ENCODE data around the gene HOXA6. TPM values are rescaled to one million over a fixed set of nuclear protein-coding genes. Genes with fewer than 3 reads are reported as not detected.
A peak's percentile ranks its signal among the peaks of the same experiment; 100 is the strongest.

Gene HOXA6
- total RNA-seq, 1 experiment from 2014 or later, result 12.4 TPM

DNA sequence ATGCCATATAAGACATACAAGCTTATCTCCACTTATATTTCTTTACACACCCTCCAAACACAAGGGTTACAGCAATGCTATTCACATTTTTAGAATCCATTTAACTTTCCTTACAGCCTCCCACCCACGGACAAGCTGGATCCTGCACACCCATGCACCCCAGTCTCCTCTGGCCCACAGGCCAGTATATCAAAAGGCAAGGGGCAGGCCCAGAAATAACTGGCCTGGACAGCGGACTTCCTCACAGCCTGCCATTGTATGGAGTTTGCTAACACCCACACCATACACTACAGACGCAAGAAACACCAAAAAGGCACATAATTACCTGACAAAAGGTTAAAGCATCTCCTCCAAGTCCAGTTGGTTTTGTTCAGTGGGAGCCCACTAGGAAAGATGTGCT lies 29.0 kb downstream of the HOXA6 start:
- peaks cover 62% of the 10 kb centered on the region for H3K4me1 Mint-ChIP-seq (ENCODE audit: low read depth, unreplicated experiment)
- no TSS peak for BruUV-seq (replicated peaks)
- intact Hi-C loops (cut with micrococcal nuclease; ENCODE audit: unreplicated experiment), result no loop called here
- peaks cover 62% of the 10 kb centered on the region for H3K36me3 Mint-ChIP-seq (ENCODE audit: insufficient read depth, unreplicated experiment)
- CTCF ChIA-PET, result interaction anchor here (0.6 to 2.0 kb wide), 2 partner anchors 20 to 151 kb away, joined by 8 to 9 read pairs; no protein-coding TSS in a partner anchor
- H3K27me3 Mint-ChIP-seq (ENCODE audit: unreplicated experiment), result no peaks in the 10 kb centered on the region
- H3K27ac Mint-ChIP-seq (ENCODE audit: unreplicated experiment), result no peak overlapping the region
- DNase-seq, result no peak
- TF ChIP-seq, protein P1, sequence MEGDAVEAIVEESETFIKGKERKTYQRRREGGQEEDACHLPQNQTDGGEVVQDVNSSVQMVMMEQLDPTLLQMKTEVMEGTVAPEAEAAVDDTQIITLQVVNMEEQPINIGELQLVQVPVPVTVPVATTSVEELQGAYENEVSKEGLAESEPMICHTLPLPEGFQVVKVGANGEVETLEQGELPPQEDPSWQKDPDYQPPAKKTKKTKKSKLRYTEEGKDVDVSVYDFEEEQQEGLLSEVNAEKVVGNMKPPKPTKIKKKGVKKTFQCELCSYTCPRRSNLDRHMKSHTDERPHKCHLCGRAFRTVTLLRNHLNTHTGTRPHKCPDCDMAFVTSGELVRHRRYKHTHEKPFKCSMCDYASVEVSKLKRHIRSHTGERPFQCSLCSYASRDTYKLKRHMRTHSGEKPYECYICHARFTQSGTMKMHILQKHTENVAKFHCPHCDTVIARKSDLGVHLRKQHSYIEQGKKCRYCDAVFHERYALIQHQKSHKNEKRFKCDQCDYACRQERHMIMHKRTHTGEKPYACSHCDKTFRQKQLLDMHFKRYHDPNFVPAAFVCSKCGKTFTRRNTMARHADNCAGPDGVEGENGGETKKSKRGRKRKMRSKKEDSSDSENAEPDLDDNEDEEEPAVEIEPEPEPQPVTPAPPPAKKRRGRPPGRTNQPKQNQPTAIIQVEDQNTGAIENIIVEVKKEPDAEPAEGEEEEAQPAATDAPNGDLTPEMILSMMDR (IDR thresholded peaks at IDR 0.05; ENCODE audit: unreplicated experiment), result no peak
- H3K4me3 Mint-ChIP-seq (ENCODE audit: low read depth, unreplicated experiment), result no peak overlapping the region
- no peaks in the 10 kb centered on the region for H3K9me3 Mint-ChIP-seq (ENCODE audit: low read depth, unreplicated experiment)

DNA sequence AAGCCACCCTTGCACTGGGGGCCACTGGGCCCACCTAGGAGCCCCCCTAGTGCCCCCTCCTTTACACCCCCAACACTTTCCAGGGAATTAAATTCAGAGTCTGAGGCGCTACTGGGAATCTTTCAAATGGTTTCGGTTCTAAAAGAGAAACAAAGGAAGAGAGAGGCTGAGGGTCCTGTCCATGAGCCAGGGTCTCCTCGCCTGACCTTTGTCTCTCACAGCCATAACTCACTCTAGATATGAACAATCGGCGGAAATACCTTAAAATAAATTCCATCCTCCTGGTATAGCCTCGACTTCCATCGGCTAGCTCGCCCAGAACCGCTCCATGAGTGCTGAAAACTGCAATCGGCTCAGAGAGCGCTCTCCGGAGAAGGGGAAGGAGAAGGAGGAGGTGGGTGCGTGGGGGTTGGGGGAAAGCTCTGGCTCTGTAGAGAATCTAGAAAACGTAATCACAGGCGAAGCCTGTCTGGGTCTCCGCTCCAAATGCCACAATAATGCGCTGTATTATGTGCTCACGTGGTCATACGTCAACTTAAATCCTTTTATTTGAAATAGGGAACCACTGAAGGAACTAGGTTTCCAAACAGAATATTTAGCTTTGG lies 29.6 kb downstream of the HOXA6 start:
- Mint-ChIP-seq H3K27ac (ENCODE audit: unreplicated experiment) (no peak overlapping the region), H3K4me1 (ENCODE audit: low read depth, unreplicated experiment) (peaks cover 58% of the 10 kb centered on the region), H3K36me3 (ENCODE audit: insufficient read depth, unreplicated experiment) (peaks cover 65% of the 10 kb centered on the region), H3K4me3 (ENCODE audit: low read depth, unreplicated experiment) (no peak overlapping the region), H3K27me3 (ENCODE audit: unreplicated experiment) (no peaks in the 10 kb centered on the region), H3K9me3 (ENCODE audit: low read depth, unreplicated experiment) (no peaks in the 10 kb centered on the region)
- DNase-seq, result no peak
- BruUV-seq (replicated peaks), result no TSS peak
- intact Hi-C loops (cut with micrococcal nuclease; ENCODE audit: unreplicated experiment), result no loop called here
- TF ChIP-seq, protein P1 (IDR thresholded peaks at IDR 0.05; ENCODE audit: unreplicated experiment), result no peak
- CTCF ChIA-PET, result interaction anchor here (0.6 to 2.0 kb wide), 2 partner anchors 19 to 151 kb away, joined by 8 to 9 read pairs; no protein-coding TSS in a partner anchor

DNA sequence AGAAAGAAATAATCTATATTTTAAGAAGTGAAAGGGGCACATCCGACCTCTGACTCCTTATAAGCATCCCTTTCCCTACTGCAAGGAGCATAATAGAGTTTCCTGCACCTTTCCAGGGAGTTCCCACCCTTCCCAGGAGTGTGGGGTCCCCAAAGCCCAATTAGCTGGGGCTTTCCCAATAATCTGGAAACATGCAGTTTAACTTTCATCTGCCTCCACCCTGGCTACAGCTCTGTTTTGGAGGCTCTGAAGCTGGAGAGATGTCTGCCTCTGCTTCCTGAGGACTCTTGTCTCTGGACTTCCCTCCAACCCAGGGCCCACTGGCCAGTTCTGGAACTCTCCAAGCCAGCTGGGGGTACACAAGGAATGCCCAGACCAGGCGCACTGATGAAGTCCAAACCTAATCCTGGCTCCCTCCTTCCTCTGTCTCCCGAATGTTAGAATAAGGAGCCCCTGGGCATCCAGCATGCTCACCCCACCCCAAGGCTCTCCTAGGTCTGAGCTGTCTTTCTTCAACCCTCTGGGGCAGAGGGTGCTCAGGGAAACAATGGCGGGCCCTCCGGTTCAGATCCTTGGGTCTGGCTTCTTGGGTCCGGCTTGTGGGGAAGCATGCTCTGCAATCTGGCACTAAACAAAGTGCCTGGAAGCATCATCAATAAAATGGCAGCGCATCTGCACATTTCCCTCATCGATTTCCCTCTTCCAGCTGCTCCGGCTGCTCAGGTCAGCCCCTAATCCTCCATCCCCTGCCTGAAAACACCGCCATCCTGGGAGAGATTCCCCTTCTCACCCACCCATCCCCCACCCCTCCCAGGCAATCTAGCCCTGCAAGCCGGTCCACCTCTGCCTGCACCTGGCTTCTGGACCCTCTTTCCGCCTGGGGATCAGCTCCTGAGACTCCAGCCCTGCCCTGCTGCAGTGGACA lies 30.4 kb downstream of the HOXA6 start:
- TF ChIP-seq, protein P1 (IDR thresholded peaks at IDR 0.05; ENCODE audit: unreplicated experiment), result no peak
- H3K9me3 Mint-ChIP-seq (ENCODE audit: low read depth, unreplicated experiment), result no peaks in the 10 kb centered on the region
- CTCF ChIA-PET, result interaction anchor here (0.6 to 2.0 kb wide), 2 partner anchors 18 to 740 kb away, joined by 3 to 9 read pairs; no protein-coding TSS in a partner anchor
- H3K36me3 Mint-ChIP-seq (ENCODE audit: insufficient read depth, unreplicated experiment), result peaks cover 59% of the 10 kb centered on the region
- H3K27ac Mint-ChIP-seq (ENCODE audit: unreplicated experiment), result no peak overlapping the region
- BruUV-seq (replicated peaks), result no TSS peak
- no peaks in the 10 kb centered on the region for H3K27me3 Mint-ChIP-seq (ENCODE audit: unreplicated experiment)
- H3K4me1 Mint-ChIP-seq (ENCODE audit: low read depth, unreplicated experiment), result peaks cover 60% of the 10 kb centered on the region
- H3K4me3 Mint-ChIP-seq (ENCODE audit: low read depth, unreplicated experiment), result no peak overlapping the region
- DNase-seq, result no peak
- intact Hi-C loops (cut with micrococcal nuclease; ENCODE audit: unreplicated experiment), result no loop called here

DNA sequence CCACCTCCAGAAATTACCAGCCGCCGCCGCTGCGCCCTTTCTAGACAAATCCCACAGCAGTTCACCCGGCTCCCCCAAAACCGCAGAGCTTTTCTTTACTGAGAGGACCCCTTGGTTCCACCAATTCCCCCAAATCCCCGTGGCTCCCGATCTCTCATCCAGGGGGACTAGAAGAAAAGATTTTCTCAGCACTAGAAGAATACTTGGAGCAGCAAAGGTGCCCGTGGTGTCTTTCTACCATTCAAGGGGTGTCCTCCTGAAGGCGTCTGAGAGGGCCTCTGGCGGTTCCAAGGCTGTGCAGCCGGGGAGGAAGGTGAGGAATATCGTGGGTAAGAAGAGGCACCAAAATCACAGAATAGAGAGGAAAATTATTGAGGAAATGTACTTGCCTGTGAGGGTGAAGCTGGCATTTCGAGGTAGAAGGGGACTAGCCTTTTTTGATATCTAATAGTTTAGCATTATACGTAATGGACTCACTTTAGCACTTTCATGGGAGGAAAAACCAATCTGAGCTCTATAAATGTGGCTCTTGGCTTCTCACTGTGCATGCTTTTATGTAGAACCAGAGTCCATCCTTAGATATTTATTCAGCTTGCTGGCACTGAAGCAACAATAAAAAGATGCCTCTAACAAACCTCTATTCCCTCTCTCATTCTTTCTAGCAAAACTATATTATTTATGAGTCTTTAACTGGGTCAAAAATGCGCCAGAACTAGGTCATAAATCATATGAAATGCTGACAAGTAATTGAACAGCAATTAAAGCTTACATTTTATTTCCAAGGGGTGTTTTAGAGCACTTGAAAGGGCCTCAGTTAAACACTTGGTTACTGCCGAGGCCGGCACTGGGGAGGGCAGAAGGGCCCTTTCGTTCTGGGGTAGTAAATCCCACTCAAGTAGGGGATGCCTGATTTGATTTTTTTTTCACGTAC lies 31.3 kb downstream of the HOXA6 start:
- no peaks in the 10 kb centered on the region for H3K27me3 Mint-ChIP-seq (ENCODE audit: unreplicated experiment)
- no peak for DNase-seq
- intact Hi-C loops (cut with micrococcal nuclease; ENCODE audit: unreplicated experiment), result no loop called here
- TF ChIP-seq, protein P1 (IDR thresholded peaks at IDR 0.05; ENCODE audit: unreplicated experiment), result no peak
- H3K36me3 Mint-ChIP-seq (ENCODE audit: insufficient read depth, unreplicated experiment), result peaks cover 56% of the 10 kb centered on the region
- H3K27ac Mint-ChIP-seq (ENCODE audit: unreplicated experiment), result peak overlapping the region; percentile 3
- peaks cover 64% of the 10 kb centered on the region for H3K4me1 Mint-ChIP-seq (ENCODE audit: low read depth, unreplicated experiment)
- CTCF ChIA-PET, result interaction anchor here (0.6 to 2.0 kb wide), 2 partner anchors 17 to 739 kb away, joined by 3 to 9 read pairs; no protein-coding TSS in a partner anchor
- H3K9me3 Mint-ChIP-seq (ENCODE audit: low read depth, unreplicated experiment), result no peaks in the 10 kb centered on the region
- peak overlapping the region; percentile 78 for H3K4me3 Mint-ChIP-seq (ENCODE audit: low read depth, unreplicated experiment)
- TSS peak; percentile 43 for BruUV-seq (replicated peaks)
